Lower leg skin (tissue), 3 donors: Measurements from ENCODE around the gene MPP7.

Experiments
- CTCF ChIP-seq, 3 donors: fragments of 450-650 bp; IDR thresholded peaks; one replicate each; pipeline ENCODE4 v1.5.1; 2016; ENCODE audit warnings: antibody characterized with exemption in 3 of 3, mild to moderate bottlenecking in 3 of 3, moderate library complexity in 2 of 3
- POLR2A ChIP-seq, 2 donors: fragments of 450-650 bp; IDR thresholded peaks; one replicate each; pipeline ENCODE4 v1.6.1; 2016 to 2017; ENCODE audit warnings: antibody characterized with exemption in 2 of 2, mild to moderate bottlenecking in 1 of 2, moderate library complexity in 1 of 2

- no peak for TF ChIP-seq CTCF (IDR thresholded peaks at IDR 0.05)
- TF ChIP-seq POLR2A (IDR thresholded peaks at IDR 0.05) = no peak
These were observed 29.5 kb downstream of the MPP7 start for GRCh38 chr10:28273343-28273742.
